ENCODE data around the gene SRPX2. TPM values are rescaled to one million over a fixed set of nuclear protein-coding genes. Genes with fewer than 3 reads are reported as not detected.

The SRPX2 gene
- total RNA-seq (2021; ENCODE audit: unreplicated experiment): 2.4 TPM
- polyA plus RNA-seq (2012): 2.5 and 4.1 TPM in 2 replicates
- percentile 36 among the genes with signal in this experiment for Bru-seq, nascent RNA
- BruChase-seq, experiment 1, labeled RNA remaining after a 6-hour chase: percentile 38 among the genes with signal in this experiment
- BruChase-seq, experiment 2, labeled RNA remaining after a 2-hour chase: percentile 43 among the genes with signal in this experiment
- long read RNA-seq, partial matches to known transcripts: 0 of 1 reads
- long read RNA-seq, other reads (novel, unspliced or antisense): 1 of 1 reads

- H2AFZ ChIP-seq (ENCODE audit: low read depth, low read length, poor library complexity, severe bottlenecking): peak within 1 kb of the TSS; percentile 49
- H3K9me2 ChIP-seq (ENCODE audit: insufficient read depth): no peaks in the 10 kb centered on the region
- no peaks in the 10 kb centered on the region for H3K79me2 ChIP-seq (ENCODE audit: insufficient read depth, low read length)
- peak within 1 kb of the TSS; percentile 75 for H3K4me2 ChIP-seq (ENCODE audit: low read length)
- no peaks in the 10 kb centered on the region for H4K20me1 ChIP-seq (ENCODE audit: insufficient read depth)
- H3K4me1 ChIP-seq (ENCODE audit: control insufficient read depth in 1 of 2, insufficient read depth in 2 of 2, low read length in 2 of 2): peaks cover 23 to 61% of the 10 kb centered on the region in 2 experiments
- BruUV-seq (replicated peaks): TSS peak; percentile 82
- peak; percentile 92 for ATAC-seq
- peak within 1 kb of the TSS; percentile 22 to 52 for H3K4me3 ChIP-seq (replicated peaks in 1 of 2; ENCODE audit: low read depth in 1 of 2, low read length in 2 of 2)
- DNase-seq (ENCODE audit: low read depth, low spot score): peak; percentile 63
- peak within 1 kb of the TSS; percentile 42 for H3K9ac ChIP-seq (ENCODE audit: low read length)
- intact Hi-C loops (cut with micrococcal nuclease): no loop called here
- CTCF ChIA-PET: no interaction called here
- peak within 1 kb of the TSS; percentile 33; the same call in 1 of the 2 replicates for H3K27ac ChIP-seq (ENCODE audit: low read depth, low read length)
- no peaks in the 10 kb centered on the region for H3K27me3 ChIP-seq (ENCODE audit: insufficient read depth, low read length)
- RAD21 ChIA-PET (ENCODE audit: low non-redundant PET in 1 of 2, low total read pairs in 2 of 2, uncharacterized antibody in 2 of 2, unreplicated experiment in 2 of 2): no interaction called here
- H3K36me3 ChIP-seq (ENCODE audit: control insufficient read depth in 1 of 2, insufficient read depth in 2 of 2, low read length in 2 of 2): no peaks in the 10 kb centered on the region
- no peaks in the 10 kb centered on the region for H3K9me3 ChIP-seq (ENCODE audit: control insufficient read depth in 1 of 2, insufficient read depth in 1 of 2, low read depth in 1 of 2, low read length in 2 of 2)
- POLR2A ChIA-PET: interaction anchor here (0.6 kb wide), 1 partner anchor 65 kb away, joined by 3 read pairs; no protein-coding TSS in a partner anchor
- no peak for TF ChIP-seq POLR2A (IDR thresholded peaks at IDR 0.05; ENCODE audit: borderline replicate concordance, extremely low read depth, insufficient read depth, insufficient read length)
- TF ChIP-seq EGR1 (IDR thresholded peaks at IDR 0.05; ENCODE audit: low read depth): 0 out of 2 replicates have a peak, but pooled peaks have one; percentile 25
- TF ChIP-seq, protein P1, sequence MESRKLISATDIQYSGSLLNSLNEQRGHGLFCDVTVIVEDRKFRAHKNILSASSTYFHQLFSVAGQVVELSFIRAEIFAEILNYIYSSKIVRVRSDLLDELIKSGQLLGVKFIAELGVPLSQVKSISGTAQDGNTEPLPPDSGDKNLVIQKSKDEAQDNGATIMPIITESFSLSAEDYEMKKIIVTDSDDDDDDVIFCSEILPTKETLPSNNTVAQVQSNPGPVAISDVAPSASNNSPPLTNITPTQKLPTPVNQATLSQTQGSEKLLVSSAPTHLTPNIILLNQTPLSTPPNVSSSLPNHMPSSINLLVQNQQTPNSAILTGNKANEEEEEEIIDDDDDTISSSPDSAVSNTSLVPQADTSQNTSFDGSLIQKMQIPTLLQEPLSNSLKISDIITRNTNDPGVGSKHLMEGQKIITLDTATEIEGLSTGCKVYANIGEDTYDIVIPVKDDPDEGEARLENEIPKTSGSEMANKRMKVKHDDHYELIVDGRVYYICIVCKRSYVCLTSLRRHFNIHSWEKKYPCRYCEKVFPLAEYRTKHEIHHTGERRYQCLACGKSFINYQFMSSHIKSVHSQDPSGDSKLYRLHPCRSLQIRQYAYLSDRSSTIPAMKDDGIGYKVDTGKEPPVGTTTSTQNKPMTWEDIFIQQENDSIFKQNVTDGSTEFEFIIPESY (IDR thresholded peaks at IDR 0.05; ENCODE audit: extremely low read depth, insufficient replicate concordance, low read length): no peak
- TF ChIP-seq, protein P2, sequence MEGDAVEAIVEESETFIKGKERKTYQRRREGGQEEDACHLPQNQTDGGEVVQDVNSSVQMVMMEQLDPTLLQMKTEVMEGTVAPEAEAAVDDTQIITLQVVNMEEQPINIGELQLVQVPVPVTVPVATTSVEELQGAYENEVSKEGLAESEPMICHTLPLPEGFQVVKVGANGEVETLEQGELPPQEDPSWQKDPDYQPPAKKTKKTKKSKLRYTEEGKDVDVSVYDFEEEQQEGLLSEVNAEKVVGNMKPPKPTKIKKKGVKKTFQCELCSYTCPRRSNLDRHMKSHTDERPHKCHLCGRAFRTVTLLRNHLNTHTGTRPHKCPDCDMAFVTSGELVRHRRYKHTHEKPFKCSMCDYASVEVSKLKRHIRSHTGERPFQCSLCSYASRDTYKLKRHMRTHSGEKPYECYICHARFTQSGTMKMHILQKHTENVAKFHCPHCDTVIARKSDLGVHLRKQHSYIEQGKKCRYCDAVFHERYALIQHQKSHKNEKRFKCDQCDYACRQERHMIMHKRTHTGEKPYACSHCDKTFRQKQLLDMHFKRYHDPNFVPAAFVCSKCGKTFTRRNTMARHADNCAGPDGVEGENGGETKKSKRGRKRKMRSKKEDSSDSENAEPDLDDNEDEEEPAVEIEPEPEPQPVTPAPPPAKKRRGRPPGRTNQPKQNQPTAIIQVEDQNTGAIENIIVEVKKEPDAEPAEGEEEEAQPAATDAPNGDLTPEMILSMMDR (IDR thresholded peaks at IDR 0.05 in 2 of 3, conservative IDR thresholded peaks at IDR 0.05 in 1 of 3; ENCODE audit: borderline replicate concordance in 1 of 3, insufficient read depth in 1 of 3, low read depth in 2 of 3, low read length in 2 of 3): no peak
- peak; percentile 42 for TF ChIP-seq TCF7L2 (IDR thresholded peaks at IDR 0.05; ENCODE audit: borderline replicate concordance, extremely low read depth, insufficient read depth, insufficient read length)
- TF ChIP-seq REST (IDR thresholded peaks at IDR 0.05; ENCODE audit: low read depth): no peak
- no peak for TF ChIP-seq YY1 (IDR thresholded peaks at IDR 0.05; ENCODE audit: extremely low read depth, insufficient replicate concordance, low read depth, low read length)
- no peak for TF ChIP-seq EZH2phosphoT487 (IDR thresholded peaks at IDR 0.05; ENCODE audit: borderline replicate concordance)
- TF ChIP-seq CEBPB (IDR thresholded peaks at IDR 0.05; ENCODE audit: low read depth): peak; percentile 78
- TF ChIP-seq EZH2 (IDR thresholded peaks at IDR 0.05): no peak
- peak; percentile 58; the same call in 1 of the 2 replicates for TF ChIP-seq SIN3A (IDR thresholded peaks at IDR 0.05; ENCODE audit: low read depth)
- TF ChIP-seq JUND (IDR thresholded peaks at IDR 0.05): peak; percentile 87
- TF ChIP-seq, protein P3, sequence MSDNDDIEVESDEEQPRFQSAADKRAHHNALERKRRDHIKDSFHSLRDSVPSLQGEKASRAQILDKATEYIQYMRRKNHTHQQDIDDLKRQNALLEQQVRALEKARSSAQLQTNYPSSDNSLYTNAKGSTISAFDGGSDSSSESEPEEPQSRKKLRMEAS (IDR thresholded peaks at IDR 0.05): peak; percentile 6; the same call in 1 of the 2 replicates
- TF ChIP-seq FOSL1 (IDR thresholded peaks at IDR 0.05; ENCODE audit: low read depth): peak; percentile 91
- peak; percentile 43; the same call in 1 of the 2 replicates for TF ChIP-seq POLR2AphosphoS5 (IDR thresholded peaks at IDR 0.05; ENCODE audit: low read depth, low read length)
Measured at GRCh38 chrX:100643956-100644860, at the start of gene SRPX2. Gene SRPX2, plus strand, starts transcription at chrX:100644199. Its CDS starts 2,124 bp downstream, at chrX:100646323.

Data from HCT116 (cell line).